Mesendoderm (in vitro differentiated cells): ENCODE data around the gene CPEB3.

Experiments used
- DNase-seq: peaks from one replicate; pipeline ENCODE4 v3.0.0; 2013
- H2AK5ac ChIP-seq: 2 replicates; pipeline ENCODE4 v1.6.1; 2013; ENCODE audit warnings: low read length, inconsistent platforms
- H2BK120ac ChIP-seq: 2 replicates; pipeline ENCODE4 v1.6.1; 2013; ENCODE audit warnings: low read depth, mild to moderate bottlenecking, low read length, moderate library complexity, mixed read lengths
- H2BK15ac ChIP-seq: replicated peaks from 2 replicates; pipeline ENCODE4 v1.6.1; 2013; ENCODE audit warnings: low read depth, mild to moderate bottlenecking, moderate library complexity
- H2BK5ac ChIP-seq: 2 replicates; pipeline ENCODE4 v1.6.1; 2013; ENCODE audit warnings: low read length, inconsistent platforms
- H3K18ac ChIP-seq: 2 replicates; pipeline ENCODE4 v1.6.1; 2013; ENCODE audit warnings: mild to moderate bottlenecking, low read length, mixed read lengths
- H3K23ac ChIP-seq: one replicate; pipeline ENCODE4 v1.6.1; 2013; ENCODE audit warnings: low read length
- H3K27ac ChIP-seq: 2 replicates; pipeline ENCODE4 v1.5.1; 2013; ENCODE audit warnings: low read depth, mild to moderate bottlenecking, inconsistent platforms, low read length, moderate library complexity
- H3K27me3 ChIP-seq: 2 replicates; pipeline ENCODE4 v1.6.1; 2013; ENCODE audit warnings: low read length, control low read depth, mild to moderate bottlenecking, inconsistent platforms; ENCODE audit not compliant: insufficient read depth, poor library complexity
- H3K36me3 ChIP-seq: 2 replicates; pipeline ENCODE4 v1.6.1; 2013; ENCODE audit warnings: low read length, inconsistent platforms; ENCODE audit not compliant: control insufficient read depth, insufficient read depth
- H3K4ac ChIP-seq: one replicate; pipeline ENCODE4 v1.6.1; 2013; ENCODE audit warnings: low read depth, mild to moderate bottlenecking, low read length, moderate library complexity
- H3K4me1 ChIP-seq: 2 replicates; pipeline ENCODE4 v1.6.1; 2013; ENCODE audit warnings: low read depth, low read length, inconsistent platforms; ENCODE audit not compliant: control insufficient read depth
- H3K4me2 ChIP-seq: 2 replicates; pipeline ENCODE4 v1.6.1; 2013; ENCODE audit warnings: low read length
- H3K4me3 ChIP-seq: 2 replicates; pipeline ENCODE4 v1.5.1; 2013; ENCODE audit warnings: mild to moderate bottlenecking, low read length
- H3K56ac ChIP-seq: one replicate; pipeline ENCODE4 v1.6.1; 2013; ENCODE audit warnings: low read length
- H3K79me1 ChIP-seq: 2 replicates; pipeline ENCODE4 v1.6.1; 2013; ENCODE audit warnings: low read length, inconsistent platforms
- H3K79me2 ChIP-seq: 2 replicates; pipeline ENCODE4 v1.6.1; 2013; ENCODE audit warnings: mild to moderate bottlenecking, low read length; ENCODE audit not compliant: control insufficient read depth, insufficient read depth
- H3K9ac ChIP-seq: 2 replicates; pipeline ENCODE4 v1.6.1; 2013; ENCODE audit warnings: low read length, inconsistent platforms
- H4K5ac ChIP-seq: one replicate; pipeline ENCODE4 v1.6.1; 2013; ENCODE audit warnings: low read length
- H4K8ac ChIP-seq: one replicate; pipeline ENCODE4 v1.6.1; 2013; ENCODE audit warnings: low read depth, mild to moderate bottlenecking, control low read depth, low read length, moderate library complexity
- whole genome bisulfite sequencing: extraction: QIAGEN DNeasy Blood & Tissue Kit; methylation state at CpG from one replicate; pipeline ENCODE4 v1.1.7; 2013; ENCODE audit warnings: low lambda C conversion rate, missing lambda C conversion rate; ENCODE audit not compliant: insufficient coverage; ENCODE audit errors: extremely low coverage; 5-methylcytosine and 5-hydroxymethylcytosine counted together

CPEB3 gene

DNA sequence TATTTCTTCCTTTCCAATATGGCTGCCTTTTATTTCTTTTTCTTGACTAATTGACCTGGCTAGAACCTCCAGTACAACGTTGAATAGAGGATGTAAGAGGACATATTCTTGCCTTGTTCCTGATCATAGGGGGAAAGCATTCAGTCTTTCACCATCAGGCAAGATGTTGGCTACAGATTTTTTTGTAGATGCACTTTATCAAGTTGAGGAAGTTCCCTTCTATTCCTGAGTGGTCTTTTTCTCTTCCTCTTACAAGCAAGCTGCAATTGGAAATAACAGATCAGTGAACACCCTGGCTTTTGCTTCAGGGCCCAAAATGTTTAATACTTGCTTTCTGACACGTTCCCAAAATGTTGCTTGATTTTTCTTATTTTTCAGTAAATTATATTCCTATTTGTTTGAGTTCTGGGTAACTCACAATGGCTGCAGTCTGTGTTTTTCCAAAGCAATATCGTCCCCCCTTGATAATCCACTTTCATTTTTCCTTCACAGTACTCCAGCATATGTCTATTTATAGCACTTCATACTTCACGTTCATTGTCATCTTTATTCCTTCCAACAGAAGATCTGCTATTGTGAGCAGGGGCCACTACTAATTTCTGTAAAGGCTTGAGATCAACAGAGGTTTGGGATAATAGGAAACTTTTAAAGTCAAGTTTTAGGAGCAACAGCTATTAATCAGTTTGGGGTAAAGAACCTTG lies 11.7 kb downstream of the CPEB3 start:
- Histone ChIP-seq H3K18ac (no peak overlapping the region), H3K27ac (no peak overlapping the region), H2BK120ac (no peak overlapping the region), H3K4me2 (no peak overlapping the region), H3K23ac (no peak overlapping the region), H3K36me3 (no peaks in the 10 kb centered on the region), H3K56ac (no peak overlapping the region), H2BK5ac (no peak overlapping the region), H2BK15ac (no peak overlapping the region), H3K4me1 (no peaks in the 10 kb centered on the region), H4K8ac (no peak overlapping the region), H2AK5ac (no peak overlapping the region), H3K79me2 (no peaks in the 10 kb centered on the region), H3K4ac (no peak overlapping the region), H3K9ac (no peak overlapping the region), H3K27me3 (no peaks in the 10 kb centered on the region), H3K79me1 (no peaks in the 10 kb centered on the region), H4K5ac (no peak overlapping the region), H3K4me3 (no peak overlapping the region)
- no peak for DNase-seq
- WGBS, result no CpG with 5 or more reads among the region's 4 CpGs

DNA sequence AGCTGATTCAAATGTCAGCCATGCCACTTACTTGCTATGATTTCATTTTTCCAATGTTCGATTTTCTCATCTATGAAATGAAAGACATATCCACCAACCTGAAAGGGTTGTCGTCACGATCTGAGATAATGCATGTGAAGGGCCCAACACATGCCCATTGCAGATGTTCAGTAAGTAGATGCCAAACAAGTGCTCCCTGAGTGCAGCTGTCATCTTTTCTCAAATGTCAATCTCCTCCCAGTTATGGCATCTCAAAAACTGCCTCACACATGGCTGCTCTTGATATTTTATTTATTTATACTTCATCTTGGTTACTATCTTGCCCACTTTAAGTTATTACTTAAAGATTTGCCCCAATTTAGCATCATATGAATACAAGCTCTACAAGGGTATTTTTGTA lies 16.8 kb downstream of the CPEB3 start:
- Histone ChIP-seq H3K4me3 (no peak overlapping the region), H2BK120ac (no peak overlapping the region), H3K18ac (no peak overlapping the region), H3K9ac (no peak overlapping the region), H3K4me1 (no peaks in the 10 kb centered on the region), H3K4ac (no peak overlapping the region), H3K56ac (no peak overlapping the region), H2BK5ac (no peak overlapping the region), H4K5ac (no peak overlapping the region), H2AK5ac (no peak overlapping the region), H2BK15ac (no peak overlapping the region), H3K79me1 (no peaks in the 10 kb centered on the region), H3K27me3 (no peaks in the 10 kb centered on the region), H3K4me2 (no peak overlapping the region), H4K8ac (no peak overlapping the region), H3K36me3 (no peaks in the 10 kb centered on the region), H3K27ac (no peak overlapping the region), H3K23ac (no peak overlapping the region), H3K79me2 (no peaks in the 10 kb centered on the region)
- WGBS, result no CpG with 5 or more reads among the region's 3 CpGs
- DNase-seq, result no peak

DNA sequence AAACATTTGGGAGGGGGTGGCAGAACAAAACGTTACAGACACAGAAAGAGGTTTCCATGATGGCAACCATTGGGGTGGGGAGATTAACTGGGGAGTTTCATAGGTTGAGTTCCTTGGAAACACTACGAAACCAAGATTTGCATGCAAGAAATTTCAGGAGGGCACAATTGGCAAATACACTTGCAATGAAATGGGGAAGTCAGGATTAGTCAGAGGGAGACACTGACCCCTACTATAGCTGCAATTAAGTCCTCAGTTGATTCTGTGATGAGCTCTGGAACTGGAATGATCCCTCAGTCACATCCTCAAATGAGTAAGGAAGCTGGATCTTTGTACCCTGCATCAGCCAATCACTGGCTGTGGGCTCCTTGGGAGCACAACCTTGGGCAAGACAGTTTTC lies 22.1 kb downstream of the CPEB3 start:
- Histone ChIP-seq H4K8ac (no peak overlapping the region), H4K5ac (no peak overlapping the region), H3K18ac (no peak overlapping the region), H3K27me3 (no peaks in the 10 kb centered on the region), H3K4ac (no peak overlapping the region), H2BK5ac (no peak overlapping the region), H2BK120ac (no peak overlapping the region), H3K79me2 (no peaks in the 10 kb centered on the region), H2AK5ac (no peak overlapping the region), H3K56ac (no peak overlapping the region), H3K4me3 (no peak overlapping the region), H3K27ac (no peak overlapping the region), H3K23ac (no peak overlapping the region), H2BK15ac (no peak overlapping the region), H3K4me1 (no peaks in the 10 kb centered on the region), H3K4me2 (no peak overlapping the region), H3K79me1 (no peaks in the 10 kb centered on the region), H3K9ac (no peak overlapping the region), H3K36me3 (no peaks in the 10 kb centered on the region)
- WGBS, result no CpG with 5 or more reads among the region's 2 CpGs
- DNase-seq, result no peak

DNA sequence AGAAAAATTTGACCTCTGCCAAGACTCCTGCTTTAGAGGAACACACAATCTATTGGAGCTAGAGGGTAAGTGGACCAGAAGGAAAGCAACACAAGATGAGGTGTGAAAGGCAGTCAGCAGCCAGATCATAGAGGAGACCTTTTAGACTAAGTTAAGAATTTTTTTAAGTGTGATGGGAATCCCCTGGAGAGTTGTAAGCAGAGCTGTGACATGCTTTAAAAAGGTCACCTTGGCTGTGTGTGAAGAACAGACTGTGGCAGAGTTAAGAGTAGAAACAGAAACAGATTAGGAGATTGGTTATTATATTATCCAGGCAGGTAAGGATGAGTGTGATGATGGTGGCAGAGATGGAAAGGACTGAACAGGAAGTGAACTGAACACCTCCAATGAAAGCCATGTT lies 23.5 kb downstream of the CPEB3 start:
- Histone ChIP-seq H2BK15ac (no peak overlapping the region), H3K23ac (no peak overlapping the region), H3K9ac (no peak overlapping the region), H3K27ac (no peak overlapping the region), H3K4ac (no peak overlapping the region), H3K27me3 (no peaks in the 10 kb centered on the region), H3K56ac (no peak overlapping the region), H3K4me2 (no peak overlapping the region), H3K18ac (no peak overlapping the region), H4K8ac (no peak overlapping the region), H2BK5ac (no peak overlapping the region), H3K4me1 (no peaks in the 10 kb centered on the region), H3K4me3 (no peak overlapping the region), H2AK5ac (no peak overlapping the region), H2BK120ac (no peak overlapping the region), H3K79me2 (no peaks in the 10 kb centered on the region), H4K5ac (no peak overlapping the region), H3K36me3 (no peaks in the 10 kb centered on the region), H3K79me1 (no peaks in the 10 kb centered on the region)
- no peak for DNase-seq

DNA sequence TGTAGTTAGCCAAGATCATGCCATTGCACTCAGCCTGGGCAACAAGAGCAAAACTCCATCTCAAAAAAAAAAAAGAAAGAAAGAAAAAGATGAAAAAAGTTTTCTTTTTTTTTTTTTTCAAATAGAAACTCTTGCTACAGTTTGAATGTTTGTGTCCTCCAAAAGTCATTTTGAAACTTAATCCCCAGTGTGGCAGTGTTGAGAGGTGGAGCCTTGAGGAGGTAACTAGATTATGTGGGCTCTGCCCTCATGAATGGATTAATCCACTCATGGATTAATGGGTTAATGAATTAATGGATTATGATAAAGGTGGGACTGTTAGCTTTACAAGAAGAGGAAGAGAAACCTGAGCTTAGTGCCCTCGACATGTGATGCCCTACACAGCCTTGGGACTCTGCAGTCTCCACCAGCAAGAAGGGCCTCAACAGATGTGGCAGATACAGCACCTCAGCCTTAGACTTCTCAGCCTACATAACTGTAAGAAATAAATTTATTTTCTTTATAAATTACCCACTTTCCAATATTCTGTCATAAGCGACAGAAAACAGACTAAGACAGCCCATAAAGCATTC lies 25.1 kb downstream of the CPEB3 start:
- no peak for DNase-seq
- Histone ChIP-seq H2AK5ac (no peak overlapping the region), H2BK5ac (no peak overlapping the region), H3K23ac (no peak overlapping the region), H3K79me2 (no peaks in the 10 kb centered on the region), H3K4me3 (no peak overlapping the region), H3K18ac (no peak overlapping the region), H3K56ac (no peak overlapping the region), H3K27ac (no peak overlapping the region), H3K4me2 (no peak overlapping the region), H3K4me1 (no peaks in the 10 kb centered on the region), H3K4ac (no peak overlapping the region), H2BK120ac (no peak overlapping the region), H3K79me1 (no peaks in the 10 kb centered on the region), H2BK15ac (no peak overlapping the region), H3K9ac (no peak overlapping the region), H4K8ac (no peak overlapping the region), H3K27me3 (no peaks in the 10 kb centered on the region), H3K36me3 (no peaks in the 10 kb centered on the region), H4K5ac (no peak overlapping the region)
- WGBS, result no CpG with 5 or more reads among the region's 2 CpGs

DNA sequence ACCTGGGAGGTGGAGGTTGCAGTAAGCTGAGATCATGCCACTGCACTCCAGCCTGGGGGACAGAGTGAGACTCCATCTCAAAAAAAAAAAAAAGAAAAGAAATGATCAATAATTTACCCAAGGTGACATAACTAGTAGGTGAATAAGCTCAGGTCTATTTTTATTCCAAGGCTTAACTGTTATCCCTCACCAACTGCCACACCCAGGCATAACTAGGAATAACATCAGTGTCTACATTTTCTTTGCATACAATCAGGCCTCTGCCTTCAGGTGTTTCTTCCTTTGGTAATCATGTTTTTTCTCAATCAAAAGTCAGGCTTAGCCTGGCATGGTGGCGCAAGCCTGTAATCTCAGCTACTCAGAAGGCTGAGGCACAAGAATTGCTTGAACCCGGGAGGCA lies 26.6 kb downstream of the CPEB3 start:
- no peak overlapping the region for H3K18ac ChIP-seq
- DNase-seq, result no peak
- no peak overlapping the region for H3K4me3 ChIP-seq
- H3K79me2 ChIP-seq, result no peaks in the 10 kb centered on the region
- no peaks in the 10 kb centered on the region for H3K4me1 ChIP-seq
- no peak overlapping the region for H3K27ac ChIP-seq
- H3K23ac ChIP-seq, result no peak overlapping the region
- no peaks in the 10 kb centered on the region for H3K36me3 ChIP-seq
- H4K8ac ChIP-seq, result no peak overlapping the region
- H3K27me3 ChIP-seq, result no peaks in the 10 kb centered on the region
- H2AK5ac ChIP-seq, result no peak overlapping the region
- H3K79me1 ChIP-seq, result no peaks in the 10 kb centered on the region
- H2BK5ac ChIP-seq, result no peak overlapping the region
- no peak overlapping the region for H4K5ac ChIP-seq
- H2BK120ac ChIP-seq, result no peak overlapping the region
- no peak overlapping the region for H3K9ac ChIP-seq
- no peak overlapping the region for H3K4me2 ChIP-seq
- H3K56ac ChIP-seq, result no peak overlapping the region
- H2BK15ac ChIP-seq, result no peak overlapping the region
- WGBS, result no CpG with 5 or more reads among the region's 2 CpGs
- H3K4ac ChIP-seq, result no peak overlapping the region
